HT-29 (cell line): ENCODE data around the gene MUC4. TPM values are rescaled to one million over a fixed set of nuclear protein-coding genes. Genes with fewer than 3 reads are reported as not detected.
A peak's percentile ranks its signal among the peaks of the same experiment; 100 is the strongest.
"Not testable (repeated sequence)": the region's sequence is repeated elsewhere in the genome, so short reads cannot be mapped to it uniquely, and the experiment has no call there.

ENCODE experiments used
- DNase-seq: peaks from one replicate; pipeline ENCODE4 v3.0.0-alpha.2; 2015; ENCODE audit warnings: low spot score
- total RNA-seq: library from RNA; depleted of rRNA; stranded (reverse); fragments of >200 nt; shearing (Covaris generic); gene quantifications from 2 replicates; pipeline ENCODE4 v1.2.3, GENCODE V29; 2014

The MUC4 gene
- total RNA-seq, 1 experiment from 2014 or later: not detected

DNA sequence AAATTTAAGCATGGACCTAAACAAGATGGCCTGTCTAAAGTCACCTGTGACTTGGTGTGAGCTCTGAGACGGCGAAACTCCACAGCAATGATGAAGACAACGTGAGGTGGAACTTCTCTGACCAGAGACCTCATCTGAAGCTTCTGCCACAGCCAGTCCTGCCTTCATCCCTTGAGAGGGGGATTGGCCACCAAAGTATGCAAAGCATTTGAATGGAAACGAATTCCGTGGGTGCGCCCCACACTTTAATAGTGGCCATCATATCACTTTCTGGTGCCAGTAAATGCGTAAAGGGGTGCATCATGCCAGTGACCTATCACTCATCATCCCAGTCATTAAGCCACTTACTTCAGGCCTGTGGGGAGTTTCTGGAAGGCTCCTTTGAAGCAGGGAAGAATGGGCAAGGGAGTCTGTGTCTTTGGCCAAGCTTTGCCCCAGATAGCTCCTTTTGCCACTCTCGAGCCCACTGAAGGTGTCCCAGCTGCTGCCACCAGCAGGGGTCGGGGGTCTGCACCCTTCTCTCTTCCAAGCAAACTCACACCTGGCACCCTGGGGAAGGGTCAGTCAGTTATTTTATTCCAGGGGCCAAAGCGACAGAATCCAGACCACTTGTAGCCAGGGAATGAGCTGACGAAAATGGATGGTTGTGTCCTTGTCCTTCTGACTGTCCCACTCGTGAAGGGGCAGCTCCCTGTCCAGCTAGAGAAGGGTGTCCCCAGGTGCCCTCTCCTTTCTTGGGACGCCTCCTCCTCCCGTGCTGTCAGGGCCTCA lies 73.3 kb downstream of the MUC4 start:
- no peak for DNase-seq

DNA sequence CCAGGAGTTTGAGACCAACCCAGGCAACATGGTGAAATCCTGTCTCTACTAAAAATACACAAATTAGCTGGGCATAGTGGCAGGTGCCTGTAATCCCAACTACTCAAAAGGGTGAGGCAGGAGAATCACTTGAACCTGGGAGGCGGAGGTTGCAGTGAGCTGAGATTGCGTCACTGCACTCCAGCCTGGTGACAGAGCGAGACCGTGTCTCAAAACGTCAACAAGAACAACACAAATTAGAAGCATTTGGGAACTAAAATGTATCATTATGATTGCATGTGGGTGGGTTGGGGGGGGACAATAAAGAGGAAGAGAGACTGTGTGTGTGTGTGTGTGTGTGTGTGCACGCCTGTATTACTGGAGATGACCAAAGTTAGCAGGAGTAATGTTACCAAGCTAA lies 73.9 kb downstream of the MUC4 start:
- DNase-seq: not testable (repeated sequence)

DNA sequence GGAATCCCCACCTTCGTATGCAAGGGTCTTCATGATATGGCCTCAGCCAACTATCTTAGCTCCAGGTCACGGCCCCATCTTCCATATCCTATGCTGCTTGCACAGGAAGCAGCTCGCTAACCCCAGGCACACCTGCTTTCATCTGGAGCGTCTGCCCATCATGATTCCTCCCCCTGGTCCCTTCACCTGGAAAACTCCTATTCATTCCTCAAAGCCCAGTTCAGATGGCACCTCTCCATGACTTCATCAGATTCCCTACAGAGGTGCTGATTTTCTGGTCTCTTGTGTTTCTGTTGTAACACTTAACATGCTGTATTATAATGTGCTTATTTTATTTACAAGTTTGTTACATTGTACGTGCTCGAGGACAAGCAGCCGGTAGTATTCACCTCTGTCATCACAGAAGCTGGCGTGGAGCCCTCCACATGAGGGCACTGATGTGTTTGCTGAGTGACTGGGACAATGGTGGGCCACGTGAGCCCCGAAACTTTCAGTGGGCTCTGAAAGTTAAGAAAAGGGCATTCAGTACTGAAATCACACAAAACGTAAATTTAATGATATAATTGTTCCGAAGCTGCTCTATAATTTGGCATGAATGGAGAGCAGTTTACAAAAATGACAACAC lies 74.8 kb downstream of the MUC4 start:
- DNase-seq: no peak

DNA sequence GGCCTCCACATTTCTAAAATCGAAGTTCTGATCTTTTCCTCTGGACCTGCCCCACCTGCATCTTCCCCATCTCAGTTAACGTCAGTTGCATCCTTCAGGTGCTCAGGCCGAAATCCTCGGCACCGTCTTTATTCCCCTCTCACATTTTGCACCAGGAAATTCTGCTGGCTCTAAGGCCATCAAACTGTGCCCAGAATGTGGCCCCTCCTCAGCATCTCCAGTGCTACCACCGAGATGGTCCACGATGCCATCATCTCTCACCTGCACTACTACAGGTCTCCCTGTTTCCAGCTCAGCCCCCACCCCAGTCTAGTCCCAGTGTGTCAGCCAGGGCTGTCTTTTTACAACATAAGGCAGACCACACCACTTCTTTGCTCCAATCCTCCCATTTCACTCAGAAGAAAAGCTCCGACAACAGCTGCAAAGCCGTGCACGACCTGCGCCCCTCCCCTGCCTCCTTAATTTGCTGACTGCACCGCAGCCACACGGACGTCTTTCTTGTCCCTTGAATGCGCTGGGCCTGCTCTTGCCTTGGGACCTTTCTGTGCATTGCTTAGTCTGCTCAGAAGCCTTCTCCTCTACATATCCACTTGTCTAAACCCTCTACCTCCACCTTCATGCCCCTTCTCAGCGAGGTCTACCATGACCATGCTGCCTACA lies 76.6 kb downstream of the MUC4 start:
- DNase-seq: no peak

DNA sequence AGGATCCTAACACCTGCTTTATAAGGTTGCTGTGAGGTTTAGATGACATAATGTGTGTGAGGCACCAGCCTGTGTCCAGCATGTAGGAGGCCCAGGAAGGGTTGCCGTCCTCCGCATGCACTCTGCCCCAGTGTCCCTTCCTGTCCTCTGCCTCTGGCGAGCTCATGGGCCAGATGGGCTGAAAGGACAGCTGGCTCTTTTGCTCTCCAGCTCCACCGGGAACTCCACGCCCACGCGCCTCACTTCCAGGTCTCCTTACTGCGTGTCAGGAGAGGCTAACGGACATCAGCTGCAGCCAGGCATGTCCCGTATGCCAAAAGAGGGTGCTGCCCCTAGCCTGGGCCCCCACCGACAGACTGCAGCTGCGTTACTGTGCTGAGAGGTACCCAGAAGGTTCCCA lies 78.8 kb downstream of the MUC4 start:
- DNase-seq: no peak

DNA sequence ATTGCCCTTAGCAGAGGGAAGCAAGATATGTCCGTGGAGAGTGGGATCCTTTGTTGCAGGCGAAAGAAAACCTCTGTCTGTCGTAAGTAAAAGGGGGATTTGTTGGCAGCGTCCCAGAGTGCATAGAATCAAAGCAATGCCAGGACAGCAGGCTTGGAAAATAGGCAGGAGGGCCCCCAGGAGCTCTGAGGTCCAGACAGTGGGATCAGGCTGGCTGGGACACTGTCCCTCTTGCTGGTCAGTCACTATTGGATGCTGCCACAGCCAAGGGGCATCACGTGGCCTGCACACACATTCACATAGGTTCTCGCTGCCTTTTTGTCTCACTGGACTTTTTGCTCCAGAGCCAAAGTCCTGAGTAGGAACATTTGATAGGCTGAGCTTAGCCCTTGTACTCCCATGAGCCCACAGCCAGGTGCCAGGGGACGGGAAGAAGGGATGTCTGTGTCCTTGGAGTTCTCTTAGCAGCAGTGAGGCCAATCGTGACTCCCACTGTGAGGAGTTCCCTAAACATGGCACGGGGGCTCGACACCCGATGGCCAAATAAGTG lies 80.3 kb downstream of the MUC4 start:
- no peak for DNase-seq

DNA sequence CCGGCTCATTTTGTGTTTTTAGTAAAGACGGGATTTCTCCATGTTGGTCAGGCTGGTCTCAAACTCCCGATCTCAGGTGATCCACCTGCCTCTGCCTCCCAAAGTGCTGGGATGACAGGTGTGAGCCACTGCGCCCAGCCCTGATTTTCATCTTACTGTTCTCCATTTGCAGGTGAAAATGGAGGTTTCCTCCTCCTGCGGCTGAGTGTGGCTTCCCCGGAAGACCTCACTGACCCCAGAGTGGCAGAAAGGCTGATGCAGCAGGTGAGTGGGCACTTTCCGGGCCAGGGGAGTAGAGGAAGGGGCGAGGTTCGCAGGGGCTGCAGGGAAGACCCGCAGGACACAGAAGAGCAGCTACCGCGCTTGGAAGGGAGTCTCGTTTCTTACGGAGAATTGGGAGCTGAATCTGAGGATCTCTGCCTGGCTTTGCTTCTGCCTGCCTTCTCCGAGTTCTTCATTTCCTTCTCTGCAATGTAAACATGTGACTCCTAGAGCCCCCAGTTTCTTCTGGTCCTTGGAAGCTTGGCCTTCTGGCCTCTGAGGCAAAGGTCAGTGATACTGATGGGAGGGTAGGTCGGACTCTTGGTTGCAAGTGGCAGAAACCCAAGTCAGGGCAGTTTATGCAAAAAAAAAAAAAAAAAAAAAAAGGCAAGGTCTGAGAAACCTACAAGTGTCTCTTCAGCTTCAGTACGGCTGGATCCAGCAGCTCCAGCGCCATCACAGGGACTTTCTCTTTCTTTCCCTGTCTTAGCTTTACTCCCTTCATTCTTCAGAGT lies 82.1 kb downstream of the MUC4 start:
- no peak for DNase-seq

DNA sequence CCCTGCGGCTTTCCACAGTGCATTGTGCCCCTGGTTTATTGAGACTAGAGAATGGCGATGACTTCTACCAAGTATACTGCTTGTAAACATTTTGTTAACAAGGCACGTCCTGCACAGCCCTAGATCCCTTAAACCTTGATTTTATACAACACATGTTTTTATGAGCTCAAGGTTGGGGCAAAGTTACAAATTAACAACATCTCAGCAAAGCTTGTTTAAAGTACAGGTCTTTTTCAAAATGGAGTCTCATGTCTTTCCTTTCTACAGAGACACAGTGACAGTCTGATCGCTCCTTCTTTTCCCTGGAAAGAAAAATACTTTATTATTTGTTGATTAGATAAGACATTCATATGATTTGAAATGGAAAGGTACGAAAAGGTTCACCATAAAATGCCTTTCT lies 82.9 kb downstream of the MUC4 start:
- not testable (repeated sequence) for DNase-seq

DNA sequence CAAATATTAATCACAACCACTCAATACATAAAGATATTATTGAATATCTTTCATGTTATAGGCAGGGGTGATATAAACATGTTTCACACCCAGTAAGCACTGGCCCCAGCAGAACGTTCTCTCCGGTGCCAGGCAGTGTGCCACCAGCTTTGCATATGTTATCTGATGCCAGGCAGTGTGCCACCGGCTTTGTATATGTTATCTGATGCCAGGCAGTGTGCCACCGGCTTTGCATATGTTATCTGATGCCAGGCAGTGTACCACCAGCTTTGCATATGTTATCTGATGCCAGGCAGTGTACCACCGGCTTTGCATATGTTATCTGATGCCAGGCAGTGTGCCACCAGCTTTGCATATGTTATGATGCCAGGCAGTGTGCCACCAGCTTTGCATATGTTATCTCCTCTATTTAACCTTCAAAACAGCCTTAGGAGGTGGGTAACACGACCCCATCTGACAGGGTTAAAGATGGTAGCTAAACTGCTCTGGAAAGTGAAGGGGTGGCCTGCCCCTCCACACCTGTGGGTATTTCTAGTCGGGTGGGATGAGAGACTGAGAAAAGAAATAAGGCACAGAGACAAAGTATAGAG lies 84.0 kb downstream of the MUC4 start:
- no peak for DNase-seq

DNA sequence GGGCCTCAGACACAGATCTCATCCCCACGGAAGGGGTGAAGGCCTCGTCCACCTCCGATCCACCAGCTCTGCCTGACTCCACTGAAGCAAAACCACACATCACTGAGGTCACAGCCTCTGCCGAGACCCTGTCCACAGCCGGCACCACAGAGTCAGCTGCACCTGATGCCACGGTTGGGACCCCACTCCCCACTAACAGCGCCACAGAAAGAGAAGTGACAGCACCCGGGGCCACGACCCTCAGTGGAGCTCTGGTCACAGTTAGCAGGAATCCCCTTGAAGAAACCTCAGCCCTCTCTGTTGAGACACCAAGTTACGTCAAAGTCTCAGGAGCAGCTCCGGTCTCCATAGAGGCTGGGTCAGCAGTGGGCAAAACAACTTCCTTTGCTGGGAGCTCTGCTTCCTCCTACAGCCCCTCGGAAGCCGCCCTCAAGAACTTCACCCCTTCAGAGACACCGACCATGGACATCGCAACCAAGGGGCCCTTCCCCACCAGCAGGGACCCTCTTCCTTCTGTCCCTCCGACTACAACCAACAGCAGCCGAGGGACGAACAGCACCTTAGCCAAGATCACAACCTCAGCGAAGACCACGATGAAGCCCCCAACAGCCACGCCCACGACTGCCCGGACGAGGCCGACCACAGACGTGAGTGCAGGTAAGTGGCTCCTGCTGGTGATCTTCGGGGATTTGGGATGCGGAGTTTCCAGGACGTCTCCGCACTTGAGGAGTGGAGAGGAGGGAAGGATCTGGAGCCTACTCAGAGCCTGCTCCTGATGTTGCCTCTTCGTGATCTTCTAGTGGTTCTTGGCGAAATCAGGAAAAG lies 85.6 kb downstream of the MUC4 start:
- not testable (repeated sequence) for DNase-seq

DNA sequence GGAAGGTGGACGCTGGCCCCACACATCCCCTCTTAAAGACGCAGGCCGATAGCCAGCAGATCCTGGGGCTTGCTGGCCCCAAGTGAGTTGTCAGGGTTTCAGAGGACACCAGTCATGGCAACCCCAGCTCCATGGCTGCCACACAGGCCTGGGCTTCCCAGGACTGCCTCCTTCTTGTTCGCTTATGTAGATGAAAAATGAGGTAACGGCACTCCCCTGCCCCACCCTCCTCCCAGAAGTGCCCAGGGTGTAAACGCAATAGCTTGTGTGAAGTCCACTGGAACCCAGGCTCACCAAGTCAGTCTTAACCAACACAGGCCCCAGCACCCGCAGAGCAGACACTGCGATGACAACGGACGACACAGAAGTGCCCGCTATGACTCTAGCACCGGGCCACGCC lies 87.4 kb downstream of the MUC4 start:
- DNase-seq: not testable (repeated sequence)

DNA sequence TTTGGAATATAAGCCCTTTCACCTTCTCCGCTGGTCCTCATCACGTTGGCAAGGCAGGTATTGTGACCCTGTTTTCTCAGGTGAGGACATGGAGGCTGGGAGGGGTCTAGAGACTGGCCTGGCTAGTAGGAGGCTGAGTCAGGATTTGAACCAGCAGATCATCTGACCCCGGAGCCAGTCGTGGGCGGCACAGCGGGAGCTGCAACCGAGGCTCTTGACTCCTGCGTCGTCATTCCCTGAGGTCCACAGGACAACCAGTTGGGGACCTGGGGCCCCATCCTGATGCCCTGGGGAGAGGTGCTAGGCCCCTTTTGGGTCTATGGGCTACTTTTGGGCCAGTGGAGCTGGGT lies 88.8 kb downstream of the MUC4 start:
- not testable (repeated sequence) for DNase-seq

DNA sequence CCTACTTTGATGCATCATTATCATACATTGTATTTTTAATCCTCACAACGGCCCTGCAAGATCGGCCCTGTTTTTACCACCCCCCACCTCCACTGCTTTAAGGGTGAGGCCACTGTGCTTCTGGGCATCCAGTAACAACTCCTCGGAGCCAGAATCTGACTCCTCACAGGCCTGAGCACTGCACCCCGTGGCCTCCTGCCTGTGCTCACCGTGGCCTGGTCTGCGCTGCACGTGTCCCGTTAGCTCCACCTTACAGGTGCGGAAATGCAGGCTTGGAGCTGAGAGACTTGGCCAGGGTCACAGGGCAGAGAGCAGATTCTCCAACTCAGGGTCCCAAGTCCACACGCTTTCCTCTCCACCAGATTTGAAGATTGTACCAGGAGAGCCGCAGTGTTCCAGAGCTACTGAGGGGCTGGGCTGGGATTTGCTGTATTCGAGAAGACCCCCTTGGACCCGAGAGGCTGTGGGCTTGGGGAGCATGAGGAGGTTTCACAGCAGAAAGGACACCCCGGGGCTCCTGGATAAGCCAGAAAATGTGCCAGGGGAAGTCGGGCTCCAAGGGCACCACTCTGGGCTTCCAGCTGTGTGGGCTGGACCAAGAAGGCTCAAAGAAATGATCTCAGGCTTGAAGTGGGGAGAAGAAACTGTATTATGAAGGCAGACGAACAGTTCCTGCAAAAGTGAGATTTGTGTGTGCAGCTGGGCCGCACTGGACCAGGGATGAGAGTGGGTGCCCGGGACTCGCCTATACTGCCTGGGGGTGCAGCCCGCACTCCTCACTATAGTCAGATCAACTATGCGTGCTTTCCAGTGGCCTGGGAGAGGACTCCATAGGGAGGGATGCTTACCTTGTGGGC lies 89.4 kb downstream of the MUC4 start:
- not testable (repeated sequence) for DNase-seq

DNA sequence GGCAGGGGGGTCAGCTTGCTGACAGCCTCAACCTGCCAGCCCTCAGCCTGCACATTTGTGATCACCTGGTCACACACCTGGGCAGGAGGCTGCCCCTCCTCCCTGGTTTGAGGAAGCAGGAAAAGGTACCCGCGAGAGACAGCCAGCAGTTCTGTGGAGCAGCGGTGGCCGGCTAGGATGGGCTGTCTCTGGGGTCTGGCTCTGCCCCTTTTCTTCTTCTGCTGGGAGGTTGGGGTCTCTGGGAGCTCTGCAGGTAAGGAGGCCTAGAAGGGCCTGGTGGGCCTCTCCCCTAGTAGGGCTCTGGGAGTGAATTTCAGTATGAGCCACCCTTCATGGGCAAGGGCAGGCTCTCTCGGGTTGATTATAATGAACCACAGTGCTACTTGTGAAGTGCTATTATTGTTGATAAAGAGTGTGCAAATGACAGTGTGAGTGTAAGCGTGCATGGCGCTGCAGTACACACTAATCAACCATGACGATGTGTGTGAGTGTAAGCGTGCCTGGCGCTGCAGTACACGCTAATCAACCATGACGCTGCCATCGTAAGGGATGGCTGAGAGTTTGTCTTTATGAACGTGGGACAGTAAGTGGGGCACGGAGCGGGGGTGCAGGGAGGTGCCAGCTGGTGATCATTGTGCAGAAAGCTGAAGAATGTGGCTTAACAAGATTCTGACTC lies 90.8 kb downstream of the MUC4 start, which contains the start of gene MUC20:
MUC20 (plus strand) TSS at position 148 of the 676 bp plus-strand sequence; CDS start at position 178, 30 bp downstream.
- peak; percentile 70 for DNase-seq

DNA sequence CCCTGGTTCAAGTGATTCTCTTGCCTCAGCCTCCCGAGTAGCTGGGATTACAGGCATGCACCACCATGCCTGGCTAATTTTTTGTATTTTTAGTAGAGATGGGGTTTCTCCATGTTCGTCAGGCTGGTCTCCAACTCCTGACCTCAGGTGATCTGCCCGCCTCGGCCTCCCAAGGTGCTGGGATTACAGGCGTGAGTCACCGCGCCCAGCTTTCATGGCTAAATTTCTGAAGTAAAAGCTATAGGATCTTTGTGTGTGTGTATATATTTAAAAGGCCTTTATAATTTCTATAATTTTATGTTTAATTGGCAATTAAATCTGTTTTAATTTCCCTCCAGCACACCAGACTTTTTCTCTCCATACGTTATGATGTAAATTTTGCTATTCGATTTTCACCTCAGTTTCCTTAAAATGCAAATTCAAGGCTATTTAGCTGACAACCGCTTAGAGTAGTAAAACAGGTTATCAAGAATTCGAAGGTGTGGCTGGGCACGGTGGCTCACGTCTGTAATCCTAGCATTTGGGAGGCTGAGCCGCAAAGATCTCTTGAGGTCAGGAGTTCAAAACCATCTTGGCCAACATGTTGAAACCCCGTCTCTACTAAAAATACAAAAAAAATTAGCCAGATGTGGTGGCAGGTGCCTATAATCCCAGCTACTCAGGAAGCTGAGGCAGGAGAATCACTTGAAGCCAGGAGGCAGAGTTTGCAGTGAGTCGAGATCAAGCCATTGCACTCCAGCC lies 92.0 kb downstream of the MUC4 start:
- DNase-seq: not testable (repeated sequence)

DNA sequence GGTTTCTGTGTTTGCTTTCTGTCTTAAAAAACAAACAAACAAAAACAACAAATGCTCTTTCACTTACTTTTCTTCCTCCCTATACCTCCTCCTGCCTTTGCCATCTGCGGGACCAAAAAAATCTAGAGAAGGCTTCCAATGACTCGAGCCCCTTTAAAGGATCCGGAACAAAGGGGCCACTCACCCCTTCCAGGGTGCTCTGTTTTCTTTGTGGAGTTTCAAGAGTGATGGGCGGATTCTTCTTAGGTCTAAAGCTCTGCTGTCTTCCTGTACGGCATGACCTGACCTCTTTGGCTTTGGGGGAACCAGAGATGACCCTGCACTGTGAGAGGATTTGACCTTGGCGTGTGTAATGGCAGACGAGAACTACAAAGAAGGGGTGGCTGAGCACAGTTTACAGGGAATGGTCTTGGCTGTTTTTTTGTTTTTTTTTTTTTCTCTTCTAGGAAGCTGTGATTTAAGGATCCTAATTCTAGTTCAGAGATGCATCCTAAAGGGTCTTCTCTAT lies 93.2 kb downstream of the MUC4 start:
- no peak for DNase-seq

DNA sequence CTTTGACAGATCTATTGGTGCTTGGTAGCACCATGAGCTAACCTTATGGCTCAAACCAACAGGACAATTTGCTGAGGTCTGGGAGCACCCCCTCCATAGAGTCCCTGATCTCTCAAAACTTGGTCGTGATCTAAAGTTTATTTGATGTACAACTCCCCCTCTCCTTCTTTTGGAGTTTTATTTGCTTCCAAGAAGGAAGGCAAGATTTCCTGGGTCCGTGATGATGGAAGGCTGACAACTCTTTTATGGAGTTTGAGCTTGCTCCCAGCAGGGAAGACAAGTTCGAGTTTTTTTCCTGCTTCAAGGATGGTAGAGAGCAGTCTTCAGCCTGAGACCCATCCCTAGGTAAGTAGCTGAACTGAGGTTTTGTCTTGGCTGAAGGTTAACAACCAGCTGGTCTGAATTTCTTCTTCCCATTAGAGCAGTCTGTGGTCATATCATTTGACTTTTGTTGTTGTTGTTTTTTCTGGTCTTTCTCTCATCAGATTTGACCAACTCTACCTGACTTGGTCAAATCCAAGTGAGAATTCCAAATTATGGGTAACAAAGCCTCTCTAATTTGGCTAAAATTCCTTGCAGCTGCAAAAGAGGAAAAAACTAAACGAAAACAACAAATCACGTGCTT lies 93.8 kb downstream of the MUC4 start:
- no peak for DNase-seq
